Lung (tissue), 16 donors: Measurements from ENCODE around the gene ODAD3. TPM values are rescaled to one million over a fixed set of nuclear protein-coding genes. Genes with fewer than 3 reads are reported as not detected.

ENCODE experiments used
- ATAC-seq: fragments of 200-7000 bp; cut with Tn5 transposase; one replicate; pipeline ENCODE4 v1.9.1; 2020; ENCODE audit warnings: moderate number of reproducible peaks; ENCODE audit not compliant: insufficient read depth, low FRiP score
- DNase-seq, 3 donors: peaks; one replicate each; pipeline ENCODE4 v3.0.0-alpha.2; 2013 to 2017
- H3K27ac ChIP-seq, 2 donors: one replicate each; pipeline ENCODE4 v1.5.1; 2013; ENCODE audit warnings: mild to moderate bottlenecking in 2 of 2, moderate library complexity in 2 of 2, control low read depth in 1 of 2, inconsistent platforms in 1 of 2, low read depth in 1 of 2, low read length in 1 of 2
- H3K27me3 ChIP-seq, 3 donors: one replicate each; pipeline ENCODE4 v1.5.1; 2013; ENCODE audit warnings: low read length in 2 of 3; ENCODE audit not compliant: control insufficient read depth in 3 of 3, insufficient read depth in 3 of 3
- H3K36me3 ChIP-seq, 4 donors: one replicate each; pipeline ENCODE4 v1.5.1; 2013; ENCODE audit warnings: low read length in 4 of 4, mild to moderate bottlenecking in 1 of 4, moderate library complexity in 1 of 4; ENCODE audit not compliant: control insufficient read depth in 4 of 4, insufficient read depth in 4 of 4
- H3K4me1 ChIP-seq, 5 donors: one replicate each; pipeline ENCODE4 v1.5.1; 2013; ENCODE audit warnings: low read length in 5 of 5, mild to moderate bottlenecking in 2 of 5, moderate library complexity in 1 of 5; ENCODE audit not compliant: control insufficient read depth in 5 of 5, insufficient read depth in 5 of 5
- H3K4me3 ChIP-seq: one replicate; pipeline ENCODE4 v1.5.1; 2013; ENCODE audit warnings: mild to moderate bottlenecking, control low read depth, moderate library complexity
- H3K9ac ChIP-seq, 2 donors: one replicate each; pipeline ENCODE4 v1.5.1; 2013; ENCODE audit warnings: low read length in 2 of 2, control low read depth in 1 of 2; ENCODE audit not compliant: insufficient read depth in 1 of 2
- H3K9me3 ChIP-seq, 4 donors: one replicate each; pipeline ENCODE4 v1.5.1; 2013; ENCODE audit warnings: low read length in 3 of 4, mild to moderate bottlenecking in 1 of 4, moderate library complexity in 1 of 4; ENCODE audit not compliant: control insufficient read depth in 4 of 4, insufficient read depth in 3 of 4
- CTCF ChIP-seq: IDR thresholded peaks from 2 replicates; pipeline ENCODE4 v1.5.1; 2012; ENCODE audit warnings: mild to moderate bottlenecking; ENCODE audit errors: control extremely low read depth, extremely low read depth
- WGBS, 2 donors: extraction: QIAGEN DNeasy Blood & Tissue Kit; methylation state at CpG; one replicate each; pipeline ENCODE4 v1.1.7; 2013; 5-methylcytosine and 5-hydroxymethylcytosine counted together
- long read RNA-seq, 5 donors: transcript quantifications; one replicate each; lab custom pipeline, GENCODE V29; 2026
- polyA plus RNA-seq, 2 donors: library from polyadenylated mRNA; stranded (reverse); fragments of 200-250 nt; gene quantifications; one replicate each; pipeline ENCODE4 v1.2.1, GENCODE V29; 2013
- total RNA-seq, 2 donors: library from RNA; depleted of rRNA in 1 of 2; stranded (reverse); fragments of >200 nt in 1 of 2; gene quantifications; one replicate each; pipeline ENCODE4 v1.2.1, GENCODE V29; 2014 to 2021
- donor health status: control.
- donor health status: control.
- donor health status: Bipolar disorder and iron deficiency.
- donor health status: healthy.
- donor health status: DM: yes; HTN: yes; CAD: no.

The ODAD3 gene
- 1 to 10 TPM; 3.9 to 9.8 TPM for total RNA-seq
- 1 to 10 TPM; 2.0 to 4.5 TPM for polyA plus RNA-seq
- long read RNA-seq, donor 1, partial matches to known transcripts = 0 of 1 reads
- long read RNA-seq, donor 1, other reads (novel, unspliced or antisense) = 0 of 1 reads
- long read RNA-seq, donor 2 = 0 reads
- long read RNA-seq, donor 3 = 0 reads
- long read RNA-seq, donor 4 = 0 reads
- long read RNA-seq, donor 5, partial matches to known transcripts = 168 of 189 reads
- long read RNA-seq, donor 5, other reads (novel, unspliced or antisense) = 21 of 189 reads

DNA sequence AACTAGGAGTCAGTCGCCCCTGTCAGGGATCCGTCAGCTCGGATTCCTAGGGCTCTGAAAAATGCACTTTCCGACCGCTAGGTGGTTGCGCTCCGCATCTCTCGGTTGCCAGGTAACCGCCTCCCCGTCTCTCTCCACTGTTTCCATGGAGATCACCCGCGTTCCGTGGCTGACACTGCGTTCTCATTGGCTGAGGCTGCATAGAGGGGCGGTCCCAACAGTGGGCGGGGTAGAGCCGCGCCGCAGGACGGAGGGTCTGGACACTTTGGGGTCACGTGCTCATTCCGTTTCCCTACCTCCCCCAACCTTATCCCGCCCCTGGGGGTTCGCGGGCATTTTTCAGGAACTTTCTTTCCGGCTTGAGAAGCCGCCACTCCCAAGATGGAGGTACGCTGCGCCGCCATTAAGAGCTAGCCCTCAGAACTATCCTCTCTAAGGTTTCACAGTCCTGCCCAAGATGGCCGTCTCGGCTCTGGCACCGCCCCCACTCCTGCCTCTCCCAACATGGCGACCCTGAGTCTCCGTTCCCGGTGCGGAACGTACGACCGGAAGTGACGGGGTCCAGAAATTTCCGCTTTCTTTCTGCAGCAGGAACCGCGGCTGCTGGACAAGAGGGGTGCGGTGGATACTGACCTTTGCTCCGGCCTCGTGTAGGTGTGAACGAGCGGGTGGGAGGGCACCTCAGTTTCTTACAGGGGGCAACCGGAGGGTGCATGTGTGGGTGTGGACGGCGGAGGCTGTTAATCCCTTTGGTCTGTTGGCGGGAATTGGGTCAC lies at the start of gene ODAD3, which contains the start of gene PRKCSH:
ODAD3 (minus strand) TSS at position 65 of the 776 bp plus-strand sequence. CDS start 105 bp downstream, outside the sequence.
PRKCSH (plus strand) TSS at position 579 of the 776 bp plus-strand sequence. CDS start 483 bp downstream, outside the sequence.
- Histone ChIP-seq H3K36me3 (peaks cover 0 to 22% (median 18%) of the 10 kb centered on the region in 4 donors), H3K27ac (peak within 1 kb of the TSS; percentile 78 to 83), H3K4me3 (peak within 1 kb of the TSS; percentile 76), H3K9me3 (no peaks in the 10 kb centered on the region), H3K9ac (peak within 1 kb of the TSS; percentile 71 to 91), H3K27me3 (no peaks in the 10 kb centered on the region), H3K4me1 (peaks cover 0 to 14% (median 7%) of the 10 kb centered on the region in 5 donors)
- peak; percentile 81 for TF ChIP-seq CTCF
- 0% methylated on average over 53 of the region's 53 CpGs for WGBS, 2 donors
- peak; percentile 100 for DNase-seq
- peak; percentile 97 for ATAC-seq

- WGBS, 2 donors = 82 to 85% methylated on average over 50 to 57 of the region's 57 CpGs
Observed at GRCh38 chr19:11483366-11484111, 48.6 kb upstream of the ODAD3 start.

More at GRCh38 chr19:11483366-11484111, 48.6 kb upstream of the ODAD3 start:
- TF ChIP-seq CTCF = no peak
- H3K9ac ChIP-seq = no peak overlapping the region
- peaks cover 0 to 29% (median 23%) of the 10 kb centered on the region in 3 donors for H3K27me3 ChIP-seq
- peaks cover 0 to 3% (median 0%) of the 10 kb centered on the region in 4 donors for H3K9me3 ChIP-seq
- no peak overlapping the region for H3K27ac ChIP-seq
- H3K36me3 ChIP-seq = peaks cover 0 to 16% (median 4%) of the 10 kb centered on the region in 4 donors
- DNase-seq = no peak
- ATAC-seq = no peak
- no peak overlapping the region for H3K4me3 ChIP-seq
- H3K4me1 ChIP-seq = peaks cover 0 to 14% (median 0%) of the 10 kb centered on the region in 5 donors
